Globus pallidus (tissue), 1 donor: Measurements from ENCODE around the gene ETV4.

Experiments used
- DNase-seq: peaks from one replicate; pipeline ENCODE4 v3.0.0-alpha.2; 2015; ENCODE audit warnings: low spot score

The ETV4 gene

DNA sequence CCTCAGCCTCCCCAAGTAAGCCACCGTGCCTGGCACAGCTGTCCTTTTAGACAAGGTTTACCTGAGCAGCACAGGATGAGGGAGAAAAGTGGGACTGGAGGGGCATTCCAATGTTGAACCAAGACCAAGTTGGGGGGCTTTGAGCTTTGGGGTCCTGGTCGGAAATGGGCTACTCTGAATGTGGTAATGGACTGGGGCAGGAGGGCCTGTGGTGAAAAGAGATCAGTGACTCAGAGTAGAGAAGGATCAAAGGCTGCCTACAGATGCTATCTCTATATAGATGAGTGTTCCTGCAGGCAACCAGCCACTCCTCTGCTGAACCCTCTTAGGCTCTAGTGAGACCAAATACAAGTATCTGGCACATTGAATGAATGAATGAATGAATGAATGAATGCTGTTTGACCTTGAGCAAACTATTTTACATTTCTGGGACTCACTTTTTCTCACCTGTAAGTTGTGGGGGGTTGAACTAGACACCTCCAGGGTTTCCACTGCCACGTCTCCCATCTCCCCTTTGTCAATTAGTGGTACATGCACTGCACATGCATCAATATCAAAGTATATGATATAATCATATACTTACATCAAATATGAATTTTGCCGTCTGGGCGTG, 26.3 kb upstream of the ETV4 start:
- DNase-seq = no peak

DNA sequence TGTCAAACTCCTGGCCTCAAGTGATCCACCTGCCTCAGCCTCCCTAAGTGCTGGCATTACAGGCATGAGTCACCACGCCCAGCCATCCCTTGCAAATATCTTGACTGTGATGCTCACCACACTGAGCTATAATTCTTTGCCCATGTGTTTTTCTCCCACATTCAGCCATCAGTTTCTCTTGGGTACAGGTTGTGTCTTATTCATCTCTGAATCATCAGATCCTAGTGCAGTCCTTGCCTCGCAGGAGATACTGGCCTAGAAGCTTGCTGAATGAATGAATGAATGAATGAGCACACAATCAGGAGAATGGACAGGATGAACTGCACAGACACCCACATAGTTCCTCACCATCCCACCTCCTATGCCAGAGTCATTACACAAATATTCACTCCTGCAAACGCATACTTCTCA, 24.4 kb upstream of the ETV4 start:
- DNase-seq = no peak

DNA sequence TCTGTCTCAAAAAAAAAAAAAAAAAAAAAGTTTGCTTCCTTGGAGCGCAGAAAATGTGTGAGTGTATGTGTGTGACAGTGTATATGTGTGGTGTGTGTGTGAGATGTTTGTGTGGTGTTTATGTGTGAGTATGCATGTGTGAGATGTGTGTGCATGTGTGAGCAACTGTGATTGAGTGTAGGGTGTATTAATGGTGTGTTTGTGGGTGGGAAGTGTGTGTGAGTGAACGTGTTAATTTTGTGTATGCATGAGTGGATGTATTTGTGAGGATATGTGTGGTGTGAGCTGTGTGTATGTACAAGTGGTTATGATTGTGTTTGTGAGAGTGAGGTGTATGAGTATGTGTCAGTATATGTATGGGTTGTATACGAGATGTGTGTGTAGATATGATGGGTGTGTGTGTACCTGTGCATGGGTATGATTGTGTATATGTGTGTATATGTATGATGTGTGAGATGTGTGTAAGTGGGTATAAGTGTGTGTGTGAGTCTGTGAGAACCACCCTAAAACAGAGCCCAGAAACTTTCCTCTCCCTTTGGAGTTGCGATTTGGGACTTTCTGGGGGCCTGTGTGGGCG, 22.5 kb upstream of the ETV4 start:
- DNase-seq = no peak

DNA sequence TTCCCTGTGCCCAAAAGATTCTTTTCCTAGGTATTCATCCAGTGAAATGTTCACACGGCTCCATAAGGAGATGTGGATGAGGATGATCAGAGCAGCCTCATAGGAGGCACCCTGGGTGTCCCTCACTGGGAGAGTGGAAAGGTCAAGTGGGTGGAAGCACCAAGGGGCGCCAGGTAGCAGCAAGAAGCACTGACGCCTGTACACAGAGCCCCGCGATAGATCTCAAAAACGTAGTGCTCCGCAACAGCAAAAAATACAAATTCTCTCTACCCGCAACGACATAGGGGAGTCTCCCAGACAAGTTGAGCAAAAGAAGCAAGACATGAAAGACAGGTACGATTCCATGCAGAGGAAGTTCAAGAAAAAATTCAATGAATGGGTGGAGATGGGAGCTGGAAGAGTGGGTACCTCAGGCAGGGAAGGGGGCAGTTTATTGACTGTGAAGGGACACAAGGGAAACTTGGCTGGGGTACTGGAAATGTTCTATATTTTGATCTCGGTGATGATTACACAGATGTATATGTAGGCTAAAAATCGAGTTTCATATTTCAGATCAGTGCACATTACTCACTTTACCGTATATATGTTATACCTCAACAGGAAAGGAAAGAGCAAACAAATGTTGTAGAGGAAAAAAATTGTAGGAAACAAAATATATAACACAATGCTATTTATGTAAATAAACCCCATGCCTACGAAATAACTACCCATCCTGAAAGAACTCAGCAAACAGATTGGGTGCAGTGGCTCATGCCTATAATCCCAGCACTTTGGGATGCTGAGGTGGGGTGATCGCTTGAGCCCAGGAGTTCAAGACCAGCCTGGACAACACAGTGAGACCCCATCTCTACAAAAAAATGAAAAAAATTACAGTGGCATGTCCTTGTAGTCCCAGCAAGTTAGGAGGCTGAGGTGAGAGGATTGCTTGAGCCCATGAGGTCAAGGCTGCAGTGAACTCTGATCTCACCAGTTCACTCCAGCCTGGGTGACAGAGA, 17.8 kb upstream of the ETV4 start:
- DNase-seq = no peak

DNA sequence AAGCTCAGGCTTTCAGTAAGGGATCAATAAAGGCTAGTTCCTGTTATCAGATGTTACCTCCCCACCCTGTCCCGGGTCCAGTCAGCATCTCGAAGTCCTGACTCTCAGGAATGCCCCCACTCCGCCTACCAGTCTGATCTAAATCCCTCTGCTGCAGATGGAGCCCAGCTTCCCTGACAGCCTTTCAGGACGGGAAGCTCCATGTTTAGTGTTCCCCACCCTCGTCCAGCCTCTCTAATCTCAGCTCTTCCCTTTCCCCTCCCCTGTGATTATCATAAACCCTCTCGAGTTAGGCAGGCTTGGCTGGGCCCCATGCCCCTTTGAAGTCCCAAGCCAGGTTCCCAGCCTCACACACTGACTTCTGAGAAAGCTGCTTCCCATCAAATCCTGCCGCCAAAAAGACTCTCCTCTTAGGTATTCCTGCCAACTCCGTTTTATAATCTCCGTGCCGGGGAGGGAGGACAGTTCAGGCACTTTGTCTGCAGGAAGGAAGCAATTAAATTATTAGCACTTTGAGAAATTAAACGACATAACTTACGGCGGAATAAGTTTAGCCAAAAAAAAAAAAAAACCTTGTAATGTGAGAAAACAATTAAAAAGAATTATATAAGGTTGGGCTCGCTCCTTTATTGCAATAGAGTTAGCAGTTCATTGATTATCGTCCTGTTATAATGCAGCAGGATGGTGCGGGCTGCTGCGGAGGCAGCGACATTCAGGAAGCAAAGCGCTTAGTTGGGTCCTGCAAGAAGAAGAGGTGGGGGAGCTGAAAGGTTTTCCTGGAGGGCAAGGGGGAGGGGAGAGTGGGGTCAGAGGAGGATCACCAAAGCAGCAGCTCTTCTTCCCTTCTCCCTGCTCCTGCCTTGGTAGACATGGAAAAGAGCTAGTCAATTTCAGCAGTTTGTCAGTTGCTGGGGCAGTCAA, 16.8 kb upstream of the ETV4 start:
- no peak for DNase-seq

DNA sequence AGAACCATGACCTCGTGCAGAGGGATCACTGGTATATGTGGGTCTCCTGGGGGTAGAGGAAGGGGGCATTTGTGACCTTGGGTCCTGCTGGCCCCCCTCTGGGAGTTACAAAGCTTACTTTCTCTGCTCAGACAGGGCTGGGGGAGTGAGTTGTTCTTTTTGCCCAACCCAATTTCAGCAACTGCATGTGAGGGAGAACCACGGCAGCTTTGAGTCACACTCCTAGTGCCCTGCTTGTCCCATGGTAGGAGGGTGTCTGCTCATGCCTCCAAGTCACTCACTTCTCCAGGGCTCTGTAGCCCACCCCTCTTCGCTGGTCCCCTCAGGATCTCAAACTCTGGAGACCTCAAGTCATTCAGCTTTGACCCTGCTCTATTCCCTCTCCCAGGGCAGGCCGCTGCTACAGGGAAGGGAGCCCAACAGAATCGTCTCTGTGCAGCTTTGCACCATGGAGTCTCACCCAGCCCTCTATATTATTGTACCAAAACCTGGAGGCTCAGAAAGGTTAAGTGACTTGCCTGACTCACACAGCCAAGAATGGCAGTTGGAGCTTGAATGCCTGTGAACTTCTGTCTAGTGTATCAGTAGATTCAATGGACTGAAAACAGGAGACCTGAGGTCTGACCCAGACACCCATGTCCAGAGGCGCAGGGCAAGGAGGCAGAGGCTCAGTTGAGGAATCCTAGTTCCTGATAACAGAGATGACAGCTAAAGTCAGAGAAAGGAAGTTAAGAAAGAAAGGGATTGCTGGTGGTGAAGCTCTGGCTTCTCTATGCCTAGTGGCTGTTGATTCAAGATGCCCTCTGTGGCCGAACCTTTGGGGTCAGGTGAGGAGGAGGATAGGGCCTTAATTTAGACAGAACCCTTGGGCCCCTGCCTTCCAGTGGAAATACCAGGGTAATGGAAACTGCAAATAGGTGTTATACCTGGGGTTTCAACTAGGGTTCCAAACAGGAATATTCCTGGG, 14.6 kb upstream of the ETV4 start:
- DNase-seq = no peak

DNA sequence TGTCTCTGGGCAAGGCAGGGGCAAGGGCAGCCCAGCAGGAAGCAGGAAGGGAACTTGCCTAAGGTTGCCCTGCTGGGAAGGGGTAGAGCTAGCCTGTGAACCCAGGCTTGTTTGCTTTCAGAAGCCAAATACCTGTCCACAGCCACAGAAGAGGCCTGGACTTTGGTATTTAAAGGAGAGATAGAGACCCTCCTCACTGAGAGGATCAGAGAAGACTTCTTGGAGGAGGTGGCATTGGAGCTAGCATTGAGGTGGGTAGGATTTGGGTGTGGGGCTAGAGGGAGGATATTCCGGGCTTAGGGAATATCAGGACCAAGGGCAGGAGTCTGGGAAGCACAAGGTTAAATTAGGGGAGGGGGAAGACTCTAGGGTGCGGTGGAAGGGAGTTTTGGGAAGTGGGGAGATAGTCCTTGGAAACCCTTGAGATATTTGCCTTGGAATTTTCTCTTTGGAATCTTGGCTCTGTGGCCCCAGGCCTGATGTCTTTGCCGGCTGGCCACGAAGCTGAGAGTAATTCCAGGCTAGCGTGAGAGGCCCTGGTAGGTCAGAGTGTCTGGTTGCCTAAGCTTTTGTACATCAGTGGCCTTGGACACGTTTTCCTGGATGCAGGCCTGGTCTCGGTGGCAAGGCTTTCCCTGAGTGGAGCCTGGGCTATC, 13.1 kb upstream of the ETV4 start:
- no peak for DNase-seq

DNA sequence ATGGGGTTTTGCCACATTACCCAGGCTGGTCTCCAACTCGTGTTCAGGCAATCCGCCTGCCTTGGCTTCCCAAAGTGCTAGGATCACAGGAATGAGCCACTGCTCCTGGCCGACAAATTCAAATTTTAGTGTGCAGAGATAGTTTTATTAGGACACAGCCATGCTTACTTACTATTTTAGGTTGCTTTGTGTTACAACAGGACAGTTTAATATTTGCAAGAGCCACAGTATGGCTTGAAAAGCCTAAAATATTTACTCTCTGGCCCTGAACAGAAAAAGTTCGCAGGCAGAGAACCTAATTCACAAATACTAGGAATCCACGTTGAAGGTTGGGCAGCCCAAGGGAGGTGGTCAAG, 12.6 kb upstream of the ETV4 start:
- no peak for DNase-seq

DNA sequence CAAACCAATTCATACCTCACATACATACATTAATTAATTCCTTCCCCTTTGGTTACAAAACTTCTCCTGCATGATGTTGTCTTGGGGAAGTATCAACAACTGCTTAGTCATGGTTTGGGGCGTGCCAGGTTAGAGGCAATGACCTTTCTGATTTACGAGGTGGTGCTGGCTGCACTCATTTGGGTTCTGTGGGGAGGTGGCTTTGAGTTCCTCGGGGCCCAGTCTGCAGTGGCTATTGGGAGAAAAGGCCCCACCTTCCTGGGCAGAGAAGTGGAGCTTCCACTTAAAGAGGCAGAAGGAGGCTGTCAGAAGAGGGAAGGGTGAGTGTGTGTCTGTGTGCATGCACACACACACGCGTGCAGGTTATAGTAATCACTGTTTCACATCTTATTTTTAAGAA, 10.2 kb upstream of the ETV4 start:
- DNase-seq = no peak

DNA sequence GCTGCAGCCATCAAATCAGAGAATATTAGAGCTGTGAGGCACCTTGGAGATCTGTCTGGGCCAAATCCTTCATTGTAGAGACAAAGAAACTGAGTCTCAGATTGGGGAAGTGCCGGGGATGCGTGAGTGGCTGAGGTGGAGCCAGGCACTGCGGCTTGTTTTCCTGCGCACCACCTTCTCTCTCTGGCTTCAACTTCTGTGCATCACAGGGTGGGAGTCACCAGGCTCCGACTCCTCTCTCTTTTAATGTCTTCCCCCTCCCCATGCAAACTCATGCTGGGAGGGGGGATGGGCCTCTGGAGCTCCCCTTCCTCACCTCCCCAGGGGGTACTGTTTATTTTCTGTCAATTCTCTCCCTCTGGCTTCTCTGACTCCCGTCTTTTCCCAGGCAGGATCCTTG, 8.7 kb upstream of the ETV4 start:
- DNase-seq = no peak

DNA sequence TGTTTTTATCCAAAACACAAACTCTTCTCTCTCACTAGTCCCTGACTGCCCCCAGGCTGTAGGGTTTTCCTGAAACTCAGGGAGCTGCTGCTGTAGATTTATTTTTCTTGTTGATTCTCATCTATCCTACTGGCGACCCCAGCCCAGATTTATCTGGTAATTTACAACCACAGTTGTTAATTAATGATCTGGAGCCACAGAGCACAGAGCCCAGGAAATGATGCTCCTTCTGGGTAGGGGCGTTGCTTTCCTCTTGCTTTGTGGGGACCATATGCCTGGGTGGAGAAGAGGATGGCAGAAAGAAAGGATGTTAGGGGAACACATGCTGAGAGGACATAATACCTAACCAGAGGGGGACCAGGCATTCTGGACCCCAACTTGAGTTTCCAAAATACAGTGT, 7.4 kb upstream of the ETV4 start:
- no peak for DNase-seq

DNA sequence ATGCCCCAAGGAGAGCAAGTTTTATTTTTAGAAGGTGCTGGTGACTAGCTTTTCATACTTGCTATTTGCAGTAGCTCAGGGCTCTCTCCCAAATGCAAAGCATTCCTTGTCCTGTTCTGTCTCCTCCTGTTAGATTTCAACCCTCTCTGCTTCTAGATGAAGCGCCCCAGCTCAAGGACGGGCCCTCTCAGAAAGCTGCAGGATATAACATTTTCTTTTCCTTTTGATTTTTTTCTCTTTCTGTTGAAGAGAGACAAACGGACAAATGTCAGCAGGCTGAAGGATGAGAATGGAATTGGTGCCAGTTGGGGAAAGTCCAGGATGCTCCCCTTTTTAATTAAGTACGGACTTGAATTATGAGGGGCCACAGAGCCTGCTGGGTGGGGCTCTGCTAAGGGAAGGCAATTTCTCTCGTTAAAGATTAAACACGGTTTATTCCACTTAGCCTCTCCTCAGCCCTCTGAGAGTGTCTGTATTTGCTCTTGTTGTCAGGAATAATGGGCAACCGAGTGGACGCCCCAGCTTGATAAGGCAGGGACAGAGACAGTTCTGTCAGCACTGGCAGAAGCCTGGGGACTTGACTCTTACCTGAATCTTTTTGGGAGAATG, 6.2 kb upstream of the ETV4 start:
- DNase-seq = no peak

DNA sequence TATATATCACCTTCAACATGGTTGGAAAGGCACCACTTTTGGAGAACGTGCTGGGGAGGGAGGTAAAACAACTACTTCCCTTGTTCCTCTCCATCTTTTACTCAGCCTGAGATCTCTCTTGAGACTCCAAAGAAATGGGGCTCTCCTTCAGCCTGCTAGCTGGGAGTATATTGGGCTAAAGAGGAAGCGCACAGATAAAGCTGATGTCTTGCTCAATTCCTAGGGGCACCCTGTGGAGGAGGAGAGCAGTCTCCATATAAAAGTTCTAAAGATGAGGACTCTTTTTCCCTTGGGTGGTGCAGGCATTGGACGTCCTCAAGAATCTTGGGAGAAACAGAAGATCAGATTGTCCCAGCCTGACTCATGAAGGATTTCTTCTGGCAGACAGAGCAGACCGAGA, 4.6 kb upstream of the ETV4 start:
- no peak for DNase-seq

DNA sequence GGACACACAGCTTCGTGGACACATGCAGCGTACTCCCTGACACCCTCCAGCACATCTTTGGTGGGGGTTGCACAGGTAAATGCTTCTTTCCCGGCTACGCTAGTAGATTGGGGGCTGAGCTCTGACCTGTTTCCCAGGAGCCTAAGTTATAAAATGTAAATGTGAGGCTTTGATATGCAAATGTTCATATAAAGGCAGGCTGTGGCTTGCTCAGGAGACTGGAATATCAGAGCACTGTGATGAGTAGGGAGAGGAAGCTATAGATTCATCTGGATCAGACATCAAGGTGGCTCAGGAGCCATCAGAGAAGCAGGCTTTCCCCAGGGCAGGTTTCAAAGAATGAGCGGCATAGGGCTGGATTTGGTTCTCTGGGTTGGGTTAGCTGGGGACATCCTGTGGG, 3.4 kb upstream of the ETV4 start:
- DNase-seq = no peak

DNA sequence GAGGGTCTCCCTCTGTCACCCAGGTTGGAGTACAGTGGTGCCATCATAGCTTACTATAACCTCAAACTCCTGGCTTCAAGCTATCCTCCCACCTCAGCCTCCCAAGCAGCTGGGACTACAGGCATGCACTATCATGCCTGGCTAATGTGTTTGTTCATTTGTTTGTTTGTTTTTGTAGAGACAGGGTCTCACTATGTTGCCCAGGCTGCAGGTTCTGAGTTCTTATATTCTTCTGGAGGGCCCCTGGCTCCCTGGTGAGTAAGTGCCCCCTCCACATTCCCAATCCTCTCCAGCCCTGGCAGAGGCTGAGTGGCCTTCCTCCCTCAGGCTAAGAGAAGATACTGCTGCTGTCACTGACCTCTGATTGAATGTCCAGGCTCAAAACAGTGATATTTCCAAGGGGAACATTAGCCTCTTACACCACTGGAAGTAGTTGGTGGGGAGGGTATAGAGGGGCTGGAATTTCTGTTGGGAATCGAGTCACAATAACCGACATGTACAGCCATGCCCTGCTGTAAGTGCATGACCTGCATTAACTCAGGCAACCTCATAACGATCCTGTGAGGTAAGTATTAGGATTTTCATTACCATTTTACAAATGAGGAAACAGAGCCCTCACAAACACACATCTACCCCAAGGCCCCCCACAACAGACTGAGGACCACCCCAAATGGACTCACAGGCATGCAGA, 2.7 kb upstream of the ETV4 start:
- DNase-seq = no peak

DNA sequence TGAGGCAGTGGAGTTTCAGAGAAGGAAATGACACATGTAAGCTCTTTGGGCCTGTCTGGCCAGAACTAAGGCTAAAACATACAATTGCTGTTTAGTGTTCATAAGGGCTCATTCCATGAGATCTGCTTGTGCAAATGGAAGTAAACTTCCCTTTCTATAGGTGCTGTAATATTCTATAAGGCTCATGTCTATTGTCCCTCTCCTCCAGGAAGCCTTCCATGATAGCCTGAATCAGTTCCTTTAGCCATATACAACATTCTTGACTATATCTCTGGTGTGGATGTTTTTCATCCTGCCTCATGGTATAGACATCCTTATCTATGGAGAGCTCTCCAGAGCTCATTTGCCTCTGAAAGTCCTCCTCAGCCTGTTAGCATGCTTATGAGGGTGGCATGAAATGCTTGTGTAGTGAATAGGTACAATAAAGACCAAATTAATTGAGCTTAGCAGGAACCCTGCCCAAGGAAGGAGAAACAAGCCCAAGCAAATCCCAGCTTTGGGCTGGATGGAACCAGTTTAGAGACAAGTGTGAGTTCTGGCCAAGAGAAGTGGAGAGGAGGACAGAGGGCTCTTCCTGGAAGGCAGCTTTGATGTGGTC, 1.6 kb upstream of the ETV4 start:
- DNase-seq = no peak

DNA sequence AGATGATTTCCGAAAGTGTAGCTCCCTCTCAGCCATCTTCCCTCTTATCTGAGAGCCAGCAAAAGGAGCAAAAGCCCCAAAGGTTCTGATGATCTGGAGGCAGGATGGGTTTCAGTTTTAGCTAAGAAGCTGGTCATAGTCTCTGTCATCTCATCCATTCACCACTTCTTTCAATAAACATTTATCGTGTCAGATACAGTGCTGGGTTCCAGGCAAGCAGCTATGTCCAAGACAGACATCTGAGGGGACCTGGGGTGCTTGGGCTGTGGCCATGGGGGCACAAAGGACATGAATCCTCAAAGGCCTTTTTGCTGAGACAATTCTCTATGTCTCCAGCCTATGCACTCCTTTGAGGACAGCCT, 1.0 kb upstream of the ETV4 start:
- DNase-seq = no peak

DNA sequence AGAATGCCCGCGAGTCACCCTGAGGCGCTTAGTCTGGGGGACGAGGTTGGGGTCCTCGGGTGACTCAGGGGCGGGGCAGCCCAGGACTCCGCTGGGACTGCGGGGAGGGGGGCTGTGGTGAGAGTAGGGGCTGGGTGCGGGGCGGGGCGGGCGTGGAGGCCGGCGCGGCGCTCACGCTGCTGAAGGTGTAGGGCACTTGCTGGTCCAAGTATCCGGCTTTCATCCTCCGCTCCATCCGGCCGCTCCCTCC, 832 bp downstream of the ETV4 start:
- no peak for DNase-seq

DNA sequence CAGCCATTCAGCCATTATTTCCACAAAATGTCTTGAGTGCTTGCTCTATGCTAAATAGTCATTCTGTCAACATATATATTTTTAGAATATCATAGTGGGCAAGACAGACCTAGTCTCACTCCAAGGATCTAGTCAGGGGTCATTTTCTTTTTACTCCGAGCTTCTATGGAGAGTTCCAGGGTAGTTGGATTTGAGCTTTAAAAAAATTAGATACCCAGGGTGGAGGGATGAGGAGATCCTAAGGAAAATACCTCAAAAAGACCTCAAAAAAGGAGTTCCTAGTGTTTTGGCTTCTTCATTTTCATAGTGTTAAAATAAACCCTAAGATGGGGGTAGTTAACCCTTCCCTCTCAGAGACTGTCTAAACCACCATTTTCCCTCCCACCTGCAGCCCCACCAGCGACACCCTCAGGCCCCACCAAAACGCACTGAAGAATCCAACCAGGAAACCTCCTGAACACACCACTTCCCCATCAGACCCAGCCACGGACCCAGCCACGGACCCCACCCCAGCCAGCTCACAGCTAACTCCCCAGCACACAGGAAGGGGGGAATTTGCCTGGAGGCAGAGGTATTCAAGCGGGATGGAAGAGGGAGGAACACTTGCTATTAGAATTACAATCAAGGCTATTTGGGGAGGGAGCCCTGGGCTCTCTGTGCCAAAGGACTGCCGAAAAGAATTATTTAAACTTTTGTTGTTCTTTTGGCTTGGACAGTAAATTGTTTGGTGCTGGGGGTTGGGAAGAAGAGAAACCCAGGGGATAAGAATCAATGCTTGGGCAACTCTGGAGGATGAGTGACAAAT, 2.2 kb downstream of the ETV4 start:
- DNase-seq = no peak
